Measurements from ENCODE around the gene DOCK9.

DOCK9 gene

DNA sequence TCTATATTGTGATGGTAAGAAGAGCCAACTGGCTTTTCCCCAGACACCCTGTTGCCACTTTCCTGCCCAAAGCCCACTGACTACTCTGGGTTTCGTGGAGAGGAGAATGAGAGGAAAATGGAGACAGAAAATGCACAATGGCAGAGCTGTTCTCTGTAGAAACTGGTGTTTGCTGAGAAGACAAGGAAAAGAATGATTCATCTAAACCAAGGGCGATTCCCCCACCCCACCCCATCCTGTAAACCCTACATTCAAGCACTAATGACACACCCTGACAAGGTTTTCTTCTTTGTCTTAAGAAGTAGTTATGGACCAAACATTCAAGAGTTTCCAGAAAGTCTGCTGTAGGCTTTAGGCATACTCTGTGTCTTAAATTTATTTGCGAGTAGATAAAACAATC lies 68.8 kb downstream of the DOCK9 start:
- TF ChIP-seq ZBTB7A (IDR thresholded peaks at IDR 0.05; ENCODE audit: low read depth): no peak
- TF ChIP-seq, protein P1, sequence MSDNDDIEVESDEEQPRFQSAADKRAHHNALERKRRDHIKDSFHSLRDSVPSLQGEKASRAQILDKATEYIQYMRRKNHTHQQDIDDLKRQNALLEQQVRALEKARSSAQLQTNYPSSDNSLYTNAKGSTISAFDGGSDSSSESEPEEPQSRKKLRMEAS (IDR thresholded peaks at IDR 0.05): no peak
- no peak for TF ChIP-seq CEBPB (IDR thresholded peaks at IDR 0.05)
- no peak for TF ChIP-seq EP300 (IDR thresholded peaks at IDR 0.05; ENCODE audit: borderline replicate concordance)
- TF ChIP-seq TEAD4 (IDR thresholded peaks at IDR 0.05): no peak
- no peak for TF ChIP-seq TCF12 (IDR thresholded peaks at IDR 0.05; ENCODE audit: low read depth)
- TF ChIP-seq, protein P2, sequence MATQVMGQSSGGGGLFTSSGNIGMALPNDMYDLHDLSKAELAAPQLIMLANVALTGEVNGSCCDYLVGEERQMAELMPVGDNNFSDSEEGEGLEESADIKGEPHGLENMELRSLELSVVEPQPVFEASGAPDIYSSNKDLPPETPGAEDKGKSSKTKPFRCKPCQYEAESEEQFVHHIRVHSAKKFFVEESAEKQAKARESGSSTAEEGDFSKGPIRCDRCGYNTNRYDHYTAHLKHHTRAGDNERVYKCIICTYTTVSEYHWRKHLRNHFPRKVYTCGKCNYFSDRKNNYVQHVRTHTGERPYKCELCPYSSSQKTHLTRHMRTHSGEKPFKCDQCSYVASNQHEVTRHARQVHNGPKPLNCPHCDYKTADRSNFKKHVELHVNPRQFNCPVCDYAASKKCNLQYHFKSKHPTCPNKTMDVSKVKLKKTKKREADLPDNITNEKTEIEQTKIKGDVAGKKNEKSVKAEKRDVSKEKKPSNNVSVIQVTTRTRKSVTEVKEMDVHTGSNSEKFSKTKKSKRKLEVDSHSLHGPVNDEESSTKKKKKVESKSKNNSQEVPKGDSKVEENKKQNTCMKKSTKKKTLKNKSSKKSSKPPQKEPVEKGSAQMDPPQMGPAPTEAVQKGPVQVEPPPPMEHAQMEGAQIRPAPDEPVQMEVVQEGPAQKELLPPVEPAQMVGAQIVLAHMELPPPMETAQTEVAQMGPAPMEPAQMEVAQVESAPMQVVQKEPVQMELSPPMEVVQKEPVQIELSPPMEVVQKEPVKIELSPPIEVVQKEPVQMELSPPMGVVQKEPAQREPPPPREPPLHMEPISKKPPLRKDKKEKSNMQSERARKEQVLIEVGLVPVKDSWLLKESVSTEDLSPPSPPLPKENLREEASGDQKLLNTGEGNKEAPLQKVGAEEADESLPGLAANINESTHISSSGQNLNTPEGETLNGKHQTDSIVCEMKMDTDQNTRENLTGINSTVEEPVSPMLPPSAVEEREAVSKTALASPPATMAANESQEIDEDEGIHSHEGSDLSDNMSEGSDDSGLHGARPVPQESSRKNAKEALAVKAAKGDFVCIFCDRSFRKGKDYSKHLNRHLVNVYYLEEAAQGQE (IDR thresholded peaks at IDR 0.05; ENCODE audit: low read depth): no peak
- TF ChIP-seq, protein P3, sequence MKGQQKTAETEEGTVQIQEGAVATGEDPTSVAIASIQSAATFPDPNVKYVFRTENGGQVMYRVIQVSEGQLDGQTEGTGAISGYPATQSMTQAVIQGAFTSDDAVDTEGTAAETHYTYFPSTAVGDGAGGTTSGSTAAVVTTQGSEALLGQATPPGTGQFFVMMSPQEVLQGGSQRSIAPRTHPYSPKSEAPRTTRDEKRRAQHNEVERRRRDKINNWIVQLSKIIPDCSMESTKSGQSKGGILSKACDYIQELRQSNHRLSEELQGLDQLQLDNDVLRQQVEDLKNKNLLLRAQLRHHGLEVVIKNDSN (IDR thresholded peaks at IDR 0.05): no peak
- TF ChIP-seq RAD21 (IDR thresholded peaks at IDR 0.05; ENCODE audit: low read depth): no peak
- TF ChIP-seq CREB1 (IDR thresholded peaks at IDR 0.05; ENCODE audit: low read depth): no peak

DNA sequence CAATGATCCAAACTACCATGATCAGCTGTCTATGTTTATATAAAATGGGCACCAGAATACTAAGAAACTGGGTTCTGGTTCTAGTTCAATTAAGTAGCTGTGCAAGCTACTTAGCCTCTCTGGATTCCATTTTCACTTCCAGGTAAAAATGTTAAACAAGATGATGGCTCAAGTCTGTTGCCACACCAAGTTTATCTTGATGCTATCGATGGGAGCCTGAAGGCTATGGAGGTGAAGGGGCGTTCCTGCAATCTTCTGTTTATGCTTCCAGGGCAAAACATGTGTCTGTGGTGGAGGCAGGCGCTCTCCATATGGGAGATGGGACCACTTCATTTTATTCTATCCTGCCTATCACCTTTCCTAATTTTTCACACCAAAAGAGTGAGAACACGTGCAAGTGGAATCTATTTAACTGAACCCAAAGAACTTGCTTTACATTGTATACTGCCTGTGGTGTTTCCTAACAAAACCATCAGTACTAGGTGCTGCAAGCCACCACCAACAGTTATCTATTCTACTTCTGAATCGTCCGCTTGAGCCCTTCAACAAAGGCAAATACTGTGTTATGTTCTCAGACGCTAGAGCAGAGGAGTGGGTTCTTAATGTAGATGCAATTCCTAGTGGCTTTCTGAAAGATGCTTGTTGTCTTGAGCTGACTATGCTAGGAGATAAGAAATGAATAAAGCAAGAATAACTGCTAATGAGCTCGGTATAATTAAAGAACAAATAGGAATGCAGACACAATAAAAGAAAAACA lies 70.9 kb downstream of the DOCK9 start:
- no peak for TF ChIP-seq EP300 (IDR thresholded peaks at IDR 0.05; ENCODE audit: borderline replicate concordance)

DNA sequence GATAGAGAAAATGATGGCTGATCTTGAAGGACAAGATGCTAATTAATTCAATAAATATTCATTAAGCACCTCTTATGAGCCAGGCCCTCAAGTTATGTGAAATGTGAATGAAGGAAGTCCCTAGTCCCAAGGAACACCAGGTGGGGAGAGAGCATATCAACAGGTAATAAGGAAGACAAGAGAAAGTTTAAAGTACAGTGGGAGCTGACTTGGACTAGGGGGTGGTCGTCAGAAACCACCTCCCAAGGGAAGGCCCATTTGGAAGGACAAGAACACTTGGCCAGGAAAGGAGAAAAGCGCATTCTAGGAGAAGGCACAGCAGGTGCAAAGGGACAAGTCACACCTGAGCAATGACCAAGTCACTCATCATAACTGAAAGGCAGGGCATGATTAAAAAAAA lies 72.7 kb downstream of the DOCK9 start:
- TF ChIP-seq CEBPB (IDR thresholded peaks at IDR 0.05) (no peak), EP300 (IDR thresholded peaks at IDR 0.05; ENCODE audit: borderline replicate concordance) (no peak), CREB1 (IDR thresholded peaks at IDR 0.05; ENCODE audit: low read depth) (no peak), YY1 (IDR thresholded peaks at IDR 0.05; ENCODE audit: low read depth) (no peak), ZBTB7A (IDR thresholded peaks at IDR 0.05; ENCODE audit: low read depth) (no peak)

DNA sequence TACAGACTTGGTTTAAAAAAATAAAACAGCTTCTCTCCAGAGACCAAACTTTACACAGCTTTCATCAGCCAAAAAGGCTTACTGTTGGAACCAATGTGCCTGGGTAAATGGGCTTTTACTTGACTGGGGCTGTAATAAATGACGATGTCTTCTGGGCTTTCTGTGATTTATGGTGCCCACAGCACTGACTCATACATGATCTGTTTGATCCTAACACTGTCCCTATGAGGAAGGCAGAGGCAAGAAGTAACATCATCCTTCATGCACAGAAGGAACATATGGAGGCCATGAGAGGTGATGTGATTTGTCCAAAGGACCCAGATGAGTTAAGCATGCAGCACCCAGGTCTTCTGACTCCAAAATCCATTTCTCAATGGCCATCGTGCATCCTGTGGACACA lies 77.4 kb downstream of the DOCK9 start:
- TF ChIP-seq CEBPB (IDR thresholded peaks at IDR 0.05): no peak
- TF ChIP-seq CREB1 (IDR thresholded peaks at IDR 0.05; ENCODE audit: low read depth): no peak
- no peak for TF ChIP-seq EGR1 (IDR thresholded peaks at IDR 0.05)
- TF ChIP-seq, protein P3 (IDR thresholded peaks at IDR 0.05): no peak
- TF ChIP-seq NFIC (IDR thresholded peaks at IDR 0.05): no peak
- no peak for TF ChIP-seq RAD21 (IDR thresholded peaks at IDR 0.05; ENCODE audit: low read depth)
- TF ChIP-seq FOXM1 (IDR thresholded peaks at IDR 0.05; ENCODE audit: borderline replicate concordance, low read depth): no peak
- TF ChIP-seq, protein P2 (IDR thresholded peaks at IDR 0.05; ENCODE audit: low read depth): no peak
- TF ChIP-seq EP300 (IDR thresholded peaks at IDR 0.05; ENCODE audit: borderline replicate concordance): no peak
- TF ChIP-seq, protein P1 (IDR thresholded peaks at IDR 0.05): no peak

DNA sequence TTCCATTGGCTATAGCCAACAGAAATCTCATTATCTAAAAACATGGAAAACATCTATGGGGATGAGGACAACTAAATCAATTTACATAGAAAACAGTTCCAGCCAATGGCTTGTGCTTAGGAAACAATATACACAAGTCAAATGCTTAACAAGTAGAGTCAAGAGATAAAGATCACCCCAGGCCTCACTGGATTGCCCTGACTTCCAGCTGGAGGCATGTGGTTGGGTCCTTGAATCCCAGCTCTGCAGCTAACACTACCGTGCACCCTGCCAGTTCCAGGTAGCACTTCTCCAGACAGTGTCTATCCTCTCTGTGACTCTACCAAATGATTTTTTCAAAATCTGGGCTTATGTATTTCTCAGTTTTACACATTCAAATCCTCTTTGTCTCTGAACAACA lies 80.2 kb downstream of the DOCK9 start:
- TF ChIP-seq, protein P1 (IDR thresholded peaks at IDR 0.05): no peak
- TF ChIP-seq EP300 (IDR thresholded peaks at IDR 0.05; ENCODE audit: borderline replicate concordance) (no peak), TCF12 (IDR thresholded peaks at IDR 0.05; ENCODE audit: low read depth) (no peak)

DNA sequence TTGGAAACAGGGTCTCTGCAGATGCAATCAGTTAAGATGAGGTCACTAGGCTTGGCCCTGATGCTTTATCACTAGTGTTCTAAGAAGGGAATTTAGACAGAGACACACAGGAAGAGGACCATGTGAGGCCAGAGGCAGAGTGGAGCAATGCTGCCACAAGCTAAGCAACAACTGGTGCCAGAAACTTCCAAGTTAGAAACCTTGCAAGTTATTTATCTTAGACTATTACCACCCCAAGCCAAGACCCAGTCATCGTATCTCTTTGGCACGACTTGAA lies 81.1 kb downstream of the DOCK9 start:
- TF ChIP-seq, protein P2 (IDR thresholded peaks at IDR 0.05; ENCODE audit: low read depth): no peak
- TF ChIP-seq, protein P1 (IDR thresholded peaks at IDR 0.05): no peak
- TF ChIP-seq ZBTB7A (IDR thresholded peaks at IDR 0.05; ENCODE audit: low read depth) (no peak), TAF1 (IDR thresholded peaks at IDR 0.05; ENCODE audit: low read depth) (no peak), TEAD4 (IDR thresholded peaks at IDR 0.05) (no peak), FOXM1 (IDR thresholded peaks at IDR 0.05; ENCODE audit: borderline replicate concordance, low read depth) (no peak), NFIC (IDR thresholded peaks at IDR 0.05) (no peak), YY1 (IDR thresholded peaks at IDR 0.05; ENCODE audit: low read depth) (no peak), CEBPB (IDR thresholded peaks at IDR 0.05) (no peak), EP300 (IDR thresholded peaks at IDR 0.05; ENCODE audit: borderline replicate concordance) (no peak), EGR1 (IDR thresholded peaks at IDR 0.05) (no peak), RAD21 (IDR thresholded peaks at IDR 0.05; ENCODE audit: low read depth) (no peak), TCF12 (IDR thresholded peaks at IDR 0.05; ENCODE audit: low read depth) (no peak), CREB1 (IDR thresholded peaks at IDR 0.05; ENCODE audit: low read depth) (no peak)
- TF ChIP-seq, protein P3 (IDR thresholded peaks at IDR 0.05): no peak
